Measurements from ENCODE around the gene GCN1.

DNA sequence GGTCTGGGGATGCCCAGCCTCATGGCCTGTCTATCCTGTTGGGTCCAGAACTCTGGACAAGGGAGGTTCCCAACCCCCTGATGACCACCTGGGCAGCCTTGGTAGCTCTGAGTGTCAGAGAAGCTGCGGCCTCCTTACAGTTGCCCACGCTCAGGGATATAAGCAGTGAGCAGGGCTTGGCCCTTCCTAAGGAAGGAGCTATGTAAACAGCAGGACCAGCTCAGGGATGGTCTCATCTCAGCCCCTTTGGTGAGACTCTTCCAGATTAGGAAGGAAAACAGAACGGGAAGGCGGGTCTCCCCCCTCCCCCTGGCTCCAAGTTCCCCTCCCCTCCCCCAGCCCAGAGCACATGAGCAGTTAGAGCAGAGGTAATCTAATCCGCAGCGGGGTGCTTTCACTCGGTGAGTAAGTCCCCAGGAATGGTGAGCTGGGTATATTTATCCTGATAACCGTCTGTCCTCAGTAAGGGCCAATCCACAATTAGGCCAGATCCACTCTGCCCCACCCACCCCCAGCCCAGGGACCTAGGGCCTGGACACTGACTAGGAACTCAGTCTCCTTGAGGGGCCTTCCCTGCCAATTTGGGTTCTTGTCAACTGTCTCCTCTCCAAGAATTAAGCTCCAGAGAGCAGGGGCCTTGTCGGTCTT lies 35.9 kb upstream of the GCN1 start:
- TF ChIP-seq, protein P1, sequence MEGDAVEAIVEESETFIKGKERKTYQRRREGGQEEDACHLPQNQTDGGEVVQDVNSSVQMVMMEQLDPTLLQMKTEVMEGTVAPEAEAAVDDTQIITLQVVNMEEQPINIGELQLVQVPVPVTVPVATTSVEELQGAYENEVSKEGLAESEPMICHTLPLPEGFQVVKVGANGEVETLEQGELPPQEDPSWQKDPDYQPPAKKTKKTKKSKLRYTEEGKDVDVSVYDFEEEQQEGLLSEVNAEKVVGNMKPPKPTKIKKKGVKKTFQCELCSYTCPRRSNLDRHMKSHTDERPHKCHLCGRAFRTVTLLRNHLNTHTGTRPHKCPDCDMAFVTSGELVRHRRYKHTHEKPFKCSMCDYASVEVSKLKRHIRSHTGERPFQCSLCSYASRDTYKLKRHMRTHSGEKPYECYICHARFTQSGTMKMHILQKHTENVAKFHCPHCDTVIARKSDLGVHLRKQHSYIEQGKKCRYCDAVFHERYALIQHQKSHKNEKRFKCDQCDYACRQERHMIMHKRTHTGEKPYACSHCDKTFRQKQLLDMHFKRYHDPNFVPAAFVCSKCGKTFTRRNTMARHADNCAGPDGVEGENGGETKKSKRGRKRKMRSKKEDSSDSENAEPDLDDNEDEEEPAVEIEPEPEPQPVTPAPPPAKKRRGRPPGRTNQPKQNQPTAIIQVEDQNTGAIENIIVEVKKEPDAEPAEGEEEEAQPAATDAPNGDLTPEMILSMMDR (IDR thresholded peaks at IDR 0.05; ENCODE audit: control extremely low read depth in 1 of 3, insufficient read depth in 1 of 3, low read depth in 1 of 3, low read length in 3 of 3): no peak
- TF ChIP-seq GTF2F1 (IDR thresholded peaks at IDR 0.05; ENCODE audit: borderline replicate concordance, low read depth, low read length): no peak
- TF ChIP-seq, protein P2, sequence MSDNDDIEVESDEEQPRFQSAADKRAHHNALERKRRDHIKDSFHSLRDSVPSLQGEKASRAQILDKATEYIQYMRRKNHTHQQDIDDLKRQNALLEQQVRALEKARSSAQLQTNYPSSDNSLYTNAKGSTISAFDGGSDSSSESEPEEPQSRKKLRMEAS (IDR thresholded peaks at IDR 0.05): peak; percentile 74; the same call in 1 of the 2 replicates
- TF ChIP-seq GABPA (IDR thresholded peaks at IDR 0.05; ENCODE audit: borderline replicate concordance, insufficient read depth, low read length): no peak
- no peak for TF ChIP-seq MAFK (IDR thresholded peaks at IDR 0.05; ENCODE audit: low read depth, low read length)
- no peak for TF ChIP-seq EZH2 (IDR thresholded peaks at IDR 0.05; ENCODE audit: low read depth, low read length, severe bottlenecking)
- no peak; a peak in 1 of 3 replicates for TF ChIP-seq POLR2A (IDR thresholded peaks at IDR 0.05; ENCODE audit: control extremely low read depth in 1 of 2, low read depth in 2 of 2, low read length in 2 of 2)
- TF ChIP-seq SP2 (IDR thresholded peaks at IDR 0.05; ENCODE audit: low read length): no peak
- TF ChIP-seq TAF1 (IDR thresholded peaks at IDR 0.05; ENCODE audit: low read depth, low read length): peak; percentile 43; the same call in 1 of the 2 replicates

Data from H1 (cell line).